Measurements from ENCODE around the gene RMI2. TPM values are rescaled to one million over a fixed set of nuclear protein-coding genes. Genes with fewer than 3 reads are reported as not detected.
A peak's percentile ranks its signal among the peaks of the same experiment; 100 is the strongest.

Gene RMI2
- total and polyA plus RNA-seq, 2 of the 8 experiments (the other 6 are each of a cell fraction or from before 2014, with no cell fraction given), result 58.2 to 96.0 TPM

- TF ChIP-seq ATF2 (IDR thresholded peaks at IDR 0.05; ENCODE audit: low read length) (peak; percentile 88), KDM1A (IDR thresholded peaks at IDR 0.05; ENCODE audit: borderline replicate concordance, low read length) (peak; percentile 100), EP300 (IDR thresholded peaks at IDR 0.05; ENCODE audit: borderline replicate concordance in 1 of 2, low read depth in 2 of 2, low read length in 2 of 2) (peak in 1 of 2 experiments; percentile 8; a peak in 1 of 3 replicates), TEAD4 (IDR thresholded peaks at IDR 0.05; ENCODE audit: low read depth, low read length) (peak; percentile 58; the same call in 1 of the 2 replicates), RAD21 (IDR thresholded peaks at IDR 0.05 in 1 of 2, conservative IDR thresholded peaks at IDR 0.05 in 1 of 2; ENCODE audit: low read depth in 2 of 2, low read length in 2 of 2) (peak in 1 of 2 experiments; percentile 15; a peak in 1 of 4 replicates), NANOG (IDR thresholded peaks at IDR 0.05; ENCODE audit: insufficient read depth, low read depth, low read length, poor library complexity, severe bottlenecking) (peak; percentile 29)
These were observed 16.8 kb upstream of the RMI2 start (continued) for GRCh38 chr16:11328172-11329070.
